Neural progenitor cell (in vitro differentiated cells): ENCODE measurements around the gene NXN. TPM values are rescaled to one million over a fixed set of nuclear protein-coding genes. Genes with fewer than 3 reads are reported as not detected.
A peak's percentile ranks its signal among the peaks of the same experiment; 100 is the strongest.
"Not testable (repeated sequence)": the region's sequence is repeated elsewhere in the genome, so short reads cannot be mapped to it uniquely, and the experiment has no call there.

Experiments used
- DNase-seq: peaks from one replicate; pipeline ENCODE4 v3.0.0-alpha.2; 2016; ENCODE audit warnings: low spot score
- H2AFZ ChIP-seq: fragments of 200-600 bp; sonication (generic); replicated peaks from 2 replicates; pipeline ENCODE4 v1.6.1; 2016; ENCODE audit warnings: antibody characterized with exemption
- H3F3A ChIP-seq: fragments of 200-600 bp; sonication (generic); 2 replicates; pipeline ENCODE4 v1.6.1; 2016; ENCODE audit warnings: antibody characterized with exemption, low read depth
- H3K27ac ChIP-seq: fragments of 200-600 bp; sonication (generic); 2 replicates; pipeline ENCODE4 v1.5.1; 2016; ENCODE audit warnings: mild to moderate bottlenecking
- H3K27me3 ChIP-seq: fragments of 200-600 bp; sonication (generic); 2 replicates; pipeline ENCODE4 v1.6.1; 2016; ENCODE audit warnings: mild to moderate bottlenecking, moderate library complexity
- H3K36me3 ChIP-seq: fragments of 200-600 bp; sonication (generic); 2 replicates; pipeline ENCODE4 v1.5.1; 2016
- H3K4me1 ChIP-seq: fragments of 200-600 bp; sonication (generic); 2 replicates; pipeline ENCODE4 v1.6.1; 2016; ENCODE audit warnings: mixed run types
- H3K4me2 ChIP-seq: fragments of 200-600 bp; sonication (generic); 2 replicates; pipeline ENCODE4 v1.6.1; 2016
- H3K4me3 ChIP-seq: fragments of 200-600 bp; sonication (generic); 2 replicates; pipeline ENCODE4 v1.5.1; 2016
- H3K79me2 ChIP-seq: fragments of 200-600 bp; sonication (generic); 2 replicates; pipeline ENCODE4 v1.6.1; 2016; ENCODE audit warnings: low read depth
- H3K9ac ChIP-seq: fragments of 200-600 bp; sonication (generic); 2 replicates; pipeline ENCODE4 v1.6.1; 2016
- H3K9me3 ChIP-seq: fragments of 200-600 bp; sonication (generic); 2 replicates; pipeline ENCODE4 v1.5.1; 2016; ENCODE audit warnings: low read depth
- H4K20me1 ChIP-seq: fragments of 200-600 bp; sonication (generic); 2 replicates; pipeline ENCODE4 v1.6.1; 2016; ENCODE audit warnings: low read depth
- H3K27ac Mint-ChIP-seq: 3 replicates; pipeline ENCODE4 v1.8.0; 2021; ENCODE audit warnings: mixed read lengths
- H3K27me3 Mint-ChIP-seq: 2 replicates; pipeline ENCODE4 v1.8.0; 2022; ENCODE audit warnings: low read depth, mild to moderate bottlenecking, inconsistent platforms, moderate library complexity, mixed read lengths; ENCODE audit not compliant: insufficient read depth
- H3K36me3 Mint-ChIP-seq: 3 replicates; pipeline ENCODE4 v1.8.0; 2021; ENCODE audit warnings: mixed read lengths
- H3K4me1 Mint-ChIP-seq: 3 replicates; pipeline ENCODE4 v1.8.0; 2021; ENCODE audit warnings: mixed read lengths
- H3K4me3 Mint-ChIP-seq: 3 replicates; pipeline ENCODE4 v1.8.0; 2021; ENCODE audit warnings: mild to moderate bottlenecking, moderate library complexity, mixed read lengths
- H3K9me3 Mint-ChIP-seq: 3 replicates; pipeline ENCODE4 v1.8.0; 2020; ENCODE audit warnings: mixed read lengths
- CTCF ChIP-seq: fragments of 200-600 bp; sonication (generic); IDR thresholded peaks from 2 replicates; pipeline ENCODE4 v1.5.1; 2017; ENCODE audit warnings: antibody characterized with exemption, mild to moderate bottlenecking
- EZH2 ChIP-seq: fragments of 200-600 bp; sonication (generic); IDR thresholded peaks from 2 replicates; pipeline ENCODE4 v1.6.1; 2017; ENCODE audit warnings: antibody characterized with exemption, mild to moderate bottlenecking, moderate library complexity
- EZH2phosphoT487 ChIP-seq: fragments of 200-600 bp; sonication (generic); IDR thresholded peaks from 2 replicates; pipeline ENCODE4 v1.6.1; 2017; ENCODE audit warnings: antibody characterized with exemption
- total RNA-seq: library from RNA; depleted of rRNA; stranded (reverse); fragments of >200 nt; gene quantifications from 2 replicates; pipeline ENCODE4 v1.2.3, GENCODE V29; 2015; ENCODE audit warnings: low replicate concordance

NXN gene
- total RNA-seq, 1 donor from 2014 or later = 35.9 TPM

- H3K4me1 ChIP-seq = peaks cover 11% of the 10 kb centered on the region
- H3K9ac ChIP-seq = no peak overlapping the region
- no peak for TF ChIP-seq CTCF
- TF ChIP-seq EZH2phosphoT487 = no peak
- TF ChIP-seq EZH2 = no peak
- peaks cover 57% of the 10 kb centered on the region for H4K20me1 ChIP-seq
- H3K4me2 ChIP-seq = no peak overlapping the region
- peaks cover 55% of the 10 kb centered on the region for H3K36me3 Mint-ChIP-seq
- no peak overlapping the region for H2AFZ ChIP-seq
- no peak overlapping the region for H3K27ac Mint-ChIP-seq
- H3F3A ChIP-seq = peaks cover 12% of the 10 kb centered on the region
- H3K27ac ChIP-seq = no peak overlapping the region
- no peak for DNase-seq
- H3K36me3 ChIP-seq = no peaks in the 10 kb centered on the region
- H3K9me3 Mint-ChIP-seq = peaks cover 45% of the 10 kb centered on the region
- H3K79me2 ChIP-seq = peaks cover 67% of the 10 kb centered on the region
- peaks cover 11% of the 10 kb centered on the region for H3K27me3 Mint-ChIP-seq
- no peak overlapping the region for H3K4me3 ChIP-seq
- no peak overlapping the region for H3K4me3 Mint-ChIP-seq
- H3K27me3 ChIP-seq = no peaks in the 10 kb centered on the region
- H3K4me1 Mint-ChIP-seq = peaks cover 38% of the 10 kb centered on the region
- H3K9me3 ChIP-seq = no peaks in the 10 kb centered on the region
These were observed 54.7 kb downstream of the NXN start for GRCh38 chr17:924711-925475.

- not testable (repeated sequence) for H3K4me3 Mint-ChIP-seq, H3K9ac ChIP-seq, H3K9me3 ChIP-seq, H3K4me3 ChIP-seq, H3K27me3 ChIP-seq, H3K4me2 ChIP-seq, H2AFZ ChIP-seq, H3K27ac Mint-ChIP-seq, H3K36me3 ChIP-seq, DNase-seq, H3K27ac ChIP-seq
- peaks cover 56% of the 10 kb centered on the region for H3K36me3 Mint-ChIP-seq
- Histone ChIP-seq H3F3A (peaks cover 12% of the 10 kb centered on the region), H3K4me1 (peaks cover 11% of the 10 kb centered on the region), H4K20me1 (peaks cover 53% of the 10 kb centered on the region), H3K79me2 (peaks cover 66% of the 10 kb centered on the region)
- peaks cover 32% of the 10 kb centered on the region for H3K4me1 Mint-ChIP-seq
- peaks cover 50% of the 10 kb centered on the region for H3K9me3 Mint-ChIP-seq
- H3K27me3 Mint-ChIP-seq = peaks cover 14% of the 10 kb centered on the region
These were observed 55.3 kb downstream of the NXN start for GRCh38 chr17:924306-924705.

GRCh38 chr17:923633-924032 lies 55.9 kb downstream of the NXN start:
- no peaks in the 10 kb centered on the region for H3K9me3 ChIP-seq
- H3K27ac ChIP-seq = no peak overlapping the region
- TF ChIP-seq EZH2 = no peak
- TF ChIP-seq EZH2phosphoT487 = no peak
- no peak for TF ChIP-seq CTCF
- no peaks in the 10 kb centered on the region for H3K27me3 ChIP-seq
- DNase-seq = no peak
- peaks cover 46% of the 10 kb centered on the region for H4K20me1 ChIP-seq
- Mint-ChIP-seq H3K4me3 (no peak overlapping the region), H3K27me3 (peaks cover 14% of the 10 kb centered on the region), H3K36me3 (peaks cover 57% of the 10 kb centered on the region), H3K27ac (no peak overlapping the region), H3K9me3 (peaks cover 52% of the 10 kb centered on the region), H3K4me1 (peaks cover 30% of the 10 kb centered on the region)
- no peaks in the 10 kb centered on the region for H3K36me3 ChIP-seq
- H3K9ac ChIP-seq = no peak overlapping the region
- H3K4me2 ChIP-seq = no peak overlapping the region
- H3K4me3 ChIP-seq = no peak overlapping the region
- peaks cover 11% of the 10 kb centered on the region for H3K4me1 ChIP-seq
- no peak overlapping the region for H2AFZ ChIP-seq
- peaks cover 8% of the 10 kb centered on the region for H3F3A ChIP-seq
- H3K79me2 ChIP-seq = peaks cover 63% of the 10 kb centered on the region

- no peak overlapping the region for H3K4me3 Mint-ChIP-seq
- no peak overlapping the region for H3K4me3 ChIP-seq
- peaks cover 69% of the 10 kb centered on the region for H3K9me3 Mint-ChIP-seq
- H3K27ac ChIP-seq = no peak overlapping the region
- DNase-seq = no peak
- no peaks in the 10 kb centered on the region for H3K9me3 ChIP-seq
- H3K4me2 ChIP-seq = no peak overlapping the region
- peaks cover 63% of the 10 kb centered on the region for H3K36me3 Mint-ChIP-seq
- no peak overlapping the region for H3K9ac ChIP-seq
- peaks cover 75% of the 10 kb centered on the region for H3K79me2 ChIP-seq
- no peak overlapping the region for H2AFZ ChIP-seq
- H3K4me1 Mint-ChIP-seq = peaks cover 13% of the 10 kb centered on the region
- peaks cover 10% of the 10 kb centered on the region for H3K4me1 ChIP-seq
- TF ChIP-seq EZH2 (no peak), EZH2phosphoT487 (no peak), CTCF (no peak)
- H4K20me1 ChIP-seq = peaks cover 27% of the 10 kb centered on the region
- H3K27me3 Mint-ChIP-seq = peaks cover 20% of the 10 kb centered on the region
- peaks cover 12% of the 10 kb centered on the region for H3F3A ChIP-seq
- no peaks in the 10 kb centered on the region for H3K27me3 ChIP-seq
- H3K36me3 ChIP-seq = no peaks in the 10 kb centered on the region
- H3K27ac Mint-ChIP-seq = peak overlapping the region; percentile 42
These were observed 58.4 kb downstream of the NXN start for GRCh38 chr17:921161-921560.
